ENCODE results near the gene PHLPP1.

The PHLPP1 gene

GRCh38 chr18:62987859-62988258 lies 272.5 kb downstream of the PHLPP1 start:
- DNase-seq = no peak

DNA sequence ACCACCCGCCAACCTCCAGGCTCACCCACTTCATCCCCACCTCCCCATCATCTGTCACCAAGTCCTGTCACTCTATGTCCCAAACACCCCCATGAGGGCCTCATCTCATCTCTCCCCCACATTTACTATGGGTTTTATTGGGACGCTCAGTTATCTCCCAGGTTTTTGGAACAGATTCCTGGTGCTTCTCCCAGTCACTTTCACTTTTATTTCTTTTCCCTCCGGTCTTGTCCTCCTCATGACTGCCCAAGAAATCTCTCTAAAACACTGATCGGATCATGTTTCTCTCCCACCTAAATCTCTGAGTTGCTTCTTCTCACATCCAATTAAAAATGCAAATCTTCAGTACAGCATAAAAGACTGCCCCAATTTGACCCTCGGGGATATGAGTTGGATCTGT lies 273.1 kb downstream of the PHLPP1 start:
- no peak for DNase-seq

GRCh38 chr18:62989195-62989594 lies 273.9 kb downstream of the PHLPP1 start:
- no peak for DNase-seq

DNA sequence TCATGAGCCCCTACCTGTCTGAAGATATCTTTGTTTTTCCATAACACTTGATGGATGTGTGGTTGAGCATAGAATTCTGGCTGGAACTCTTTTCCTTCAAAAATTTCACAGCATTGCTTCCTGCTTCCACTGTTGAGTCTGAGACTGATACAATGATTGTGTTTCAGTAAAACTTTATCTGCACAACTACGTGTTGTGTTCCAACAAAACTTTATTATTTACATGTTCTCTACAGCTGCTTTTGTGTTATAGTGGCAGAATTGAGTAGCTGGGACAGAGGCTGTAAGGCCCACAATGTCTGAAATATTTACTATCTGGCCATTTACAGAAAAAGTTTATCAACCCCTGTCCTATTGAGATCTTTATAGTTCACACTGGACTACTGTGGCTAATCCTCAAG lies 275.3 kb downstream of the PHLPP1 start:
- DNase-seq = no peak

- DNase-seq = no peak
Measured at GRCh38 chr18:62991389-62991788, 276.0 kb downstream of the PHLPP1 start.

DNA sequence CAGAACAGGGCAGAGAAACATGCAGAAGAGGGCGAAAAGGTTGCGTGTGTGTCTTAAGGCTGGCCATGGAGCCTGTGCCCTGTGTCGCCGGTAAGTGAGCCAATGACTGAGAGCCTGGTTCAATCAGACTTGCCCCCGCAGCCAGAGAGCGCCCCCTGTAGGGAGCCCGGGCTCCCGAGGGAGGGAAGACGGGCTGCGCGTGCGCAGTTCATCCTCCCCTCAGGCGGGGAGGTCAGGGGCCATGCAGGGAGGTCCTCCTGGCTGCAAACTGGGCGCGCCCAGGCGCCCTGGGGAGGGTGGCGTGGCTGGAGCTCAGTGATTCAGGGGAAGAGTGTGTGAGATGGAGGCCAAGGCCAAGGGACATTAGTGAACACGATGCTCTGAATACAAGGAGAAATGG lies 276.6 kb downstream of the PHLPP1 start:
- no peak for DNase-seq

DNA sequence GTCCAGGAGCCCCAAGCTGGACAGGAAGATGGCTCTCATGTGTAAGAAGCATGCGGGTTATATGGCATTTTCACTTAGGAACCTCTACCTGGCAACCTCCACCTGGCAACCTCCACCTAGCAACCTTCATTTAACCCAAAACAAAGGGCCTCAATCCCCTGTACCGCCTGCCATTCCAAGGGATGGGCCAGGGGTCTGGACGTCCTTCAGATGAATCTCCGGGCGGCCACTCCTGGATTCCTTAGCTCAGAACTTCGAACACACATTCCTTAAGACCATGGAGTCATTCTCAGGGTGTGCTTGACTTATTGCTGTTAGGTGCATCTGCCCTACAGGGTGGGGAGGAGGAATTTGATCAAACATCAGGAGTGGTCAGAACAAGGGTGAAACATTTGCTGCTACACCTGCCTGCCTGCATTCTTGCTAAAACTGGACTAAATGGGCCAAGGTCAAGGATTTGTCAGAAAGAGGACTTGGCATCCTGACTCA lies 277.6 kb downstream of the PHLPP1 start:
- DNase-seq = no peak

DNA sequence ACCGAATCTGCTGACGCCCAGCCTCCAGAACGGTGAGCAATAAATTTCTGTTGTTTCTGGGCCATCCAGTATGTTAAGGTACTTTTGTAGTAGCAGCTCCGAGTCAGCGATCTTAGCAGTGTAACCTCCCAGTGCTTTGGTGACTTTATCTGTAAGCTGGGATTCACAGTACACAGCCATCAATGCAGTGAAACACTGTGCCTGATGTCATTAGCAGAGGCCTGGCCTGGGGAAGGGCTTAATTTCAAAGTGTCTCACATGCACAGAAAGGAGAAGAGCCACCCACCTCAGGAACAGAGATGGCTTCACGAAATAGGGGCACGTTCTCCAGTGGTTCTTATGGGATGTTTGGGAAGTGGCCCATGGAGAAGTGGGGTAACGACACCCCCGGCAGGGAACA lies 281.2 kb downstream of the PHLPP1 start:
- no peak for DNase-seq

DNA sequence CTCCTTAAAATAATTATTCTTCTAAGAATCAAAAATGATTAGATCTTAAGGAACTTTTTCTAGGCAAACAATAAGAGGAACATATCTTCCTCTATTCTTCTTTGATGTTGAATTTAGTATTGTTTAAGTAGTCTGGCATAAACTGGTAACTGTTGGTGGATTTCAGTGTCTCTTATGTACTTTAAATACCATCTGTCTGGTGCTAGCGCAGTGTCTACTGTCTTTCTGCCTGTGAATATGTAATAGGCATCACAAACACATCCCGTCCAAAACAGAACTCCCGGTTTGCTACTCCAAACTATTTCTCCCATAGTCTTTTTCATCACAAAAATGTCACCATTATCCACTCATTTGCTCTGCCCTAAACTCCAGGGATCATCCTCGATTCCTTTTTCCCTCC lies 281.7 kb downstream of the PHLPP1 start:
- DNase-seq = no peak

DNA sequence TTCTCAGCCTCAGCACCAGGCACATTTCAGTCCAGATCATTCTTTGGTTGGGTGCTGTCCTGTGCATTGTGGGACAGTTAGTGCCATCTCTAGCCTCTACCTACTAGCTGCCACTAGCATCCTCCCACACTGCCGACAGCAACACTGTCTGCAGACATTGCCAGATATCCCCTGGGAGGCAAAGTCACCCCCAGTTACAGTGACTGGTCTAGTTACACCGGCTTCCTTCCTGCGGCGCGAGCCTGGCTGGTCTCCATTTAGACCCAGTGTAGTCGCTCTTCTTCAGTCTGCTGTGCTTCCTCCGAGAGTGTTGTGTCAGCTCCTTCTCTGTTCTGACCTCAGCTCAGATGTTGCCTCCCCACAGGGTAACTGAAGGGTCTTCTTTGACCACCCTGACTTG lies 283.1 kb downstream of the PHLPP1 start:
- no peak for DNase-seq

- DNase-seq = no peak
Measured at GRCh38 chr18:62999392-62999791, 284.1 kb downstream of the PHLPP1 start.

- no peak for DNase-seq
Measured at GRCh38 chr18:62999921-63000320, 284.6 kb downstream of the PHLPP1 start.

DNA sequence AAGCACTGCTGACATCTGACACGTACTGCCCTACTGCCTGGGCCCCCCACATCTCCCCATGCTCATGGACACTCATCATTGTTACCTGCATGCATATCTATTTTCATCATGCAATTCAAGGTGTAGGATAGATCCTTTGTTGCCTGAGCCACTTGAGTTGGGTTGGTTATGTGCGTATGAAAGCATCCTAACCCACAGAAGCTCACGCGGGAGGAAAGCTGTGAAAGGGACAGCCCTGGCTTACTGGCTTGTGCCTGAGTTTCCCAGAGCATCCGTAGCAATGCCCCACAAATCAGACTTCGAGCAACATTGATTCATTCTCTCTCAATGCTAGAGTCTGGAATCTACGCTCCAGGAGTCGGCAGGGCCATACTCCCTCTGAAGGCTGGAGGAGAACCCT lies 285.5 kb downstream of the PHLPP1 start:
- no peak for DNase-seq

- DNase-seq = no peak
Measured at GRCh38 chr18:63001861-63002260, 286.5 kb downstream of the PHLPP1 start.

- no peak for DNase-seq
Measured at GRCh38 chr18:63002305-63002704, 287.0 kb downstream of the PHLPP1 start.

- no peak for DNase-seq
Measured at GRCh38 chr18:63002803-63003445, 287.6 kb downstream of the PHLPP1 start.

DNA sequence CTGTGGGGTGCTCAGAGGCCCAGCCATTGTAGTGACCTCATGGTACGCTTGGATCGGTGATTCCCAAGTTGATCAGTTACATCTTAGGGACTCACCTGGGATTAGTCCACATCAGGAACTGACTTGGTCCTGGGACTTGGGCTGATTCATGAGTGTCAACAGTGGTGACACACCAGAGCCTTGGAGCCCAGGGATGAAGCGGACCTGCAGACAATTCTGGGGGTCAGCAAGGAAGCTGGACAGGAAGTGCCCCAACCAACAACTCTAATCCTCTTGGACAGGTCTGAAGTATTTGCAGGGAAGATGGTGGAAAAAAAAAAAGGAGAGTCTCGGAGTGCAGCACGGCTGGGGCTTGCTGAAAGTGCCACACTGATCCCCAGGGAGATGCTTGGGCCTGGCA lies 288.6 kb downstream of the PHLPP1 start:
- DNase-seq = no peak

- no peak for DNase-seq
Measured at GRCh38 chr18:63004466-63005089, 289.2 kb downstream of the PHLPP1 start.

DNA sequence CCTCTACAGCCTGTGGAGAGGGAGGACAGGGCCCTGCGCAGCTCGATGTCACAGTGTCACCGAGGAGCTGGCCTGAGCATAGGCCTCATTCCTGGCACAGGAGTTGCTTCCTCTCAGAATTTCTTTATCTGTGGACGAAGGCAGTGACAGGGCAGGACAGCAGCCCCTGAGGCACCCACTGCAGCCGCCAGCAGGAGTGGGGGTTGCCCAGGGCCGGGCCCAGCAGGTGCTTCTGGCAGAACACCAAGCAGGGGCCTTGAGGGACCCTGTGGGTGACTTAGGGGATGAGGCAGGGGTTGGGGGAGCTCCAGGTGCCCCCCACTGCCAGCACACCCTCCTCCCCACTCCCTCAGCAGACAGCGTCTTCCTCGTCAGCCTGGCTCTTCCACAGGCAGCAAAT lies 290.0 kb downstream of the PHLPP1 start:
- DNase-seq = no peak

DNA sequence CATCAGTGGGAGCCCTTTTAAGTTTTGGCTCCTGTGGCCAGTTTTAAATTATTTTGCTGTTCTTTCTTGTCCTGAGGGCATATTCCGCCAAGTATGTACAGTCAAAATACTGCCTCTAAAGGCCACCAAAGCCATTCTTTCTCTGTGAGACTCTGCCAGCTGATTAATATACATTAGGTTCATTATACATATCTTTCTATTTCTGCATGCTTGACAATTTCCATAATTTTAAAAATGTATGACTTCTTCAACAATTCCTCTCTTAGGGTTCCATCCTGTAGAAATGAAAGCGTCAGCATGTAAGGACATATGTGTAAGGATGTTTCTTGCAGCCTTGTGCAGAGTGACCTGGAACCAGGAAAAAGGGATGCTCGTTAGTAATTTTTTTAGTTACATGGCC lies 291.9 kb downstream of the PHLPP1 start:
- DNase-seq = no peak

DNA sequence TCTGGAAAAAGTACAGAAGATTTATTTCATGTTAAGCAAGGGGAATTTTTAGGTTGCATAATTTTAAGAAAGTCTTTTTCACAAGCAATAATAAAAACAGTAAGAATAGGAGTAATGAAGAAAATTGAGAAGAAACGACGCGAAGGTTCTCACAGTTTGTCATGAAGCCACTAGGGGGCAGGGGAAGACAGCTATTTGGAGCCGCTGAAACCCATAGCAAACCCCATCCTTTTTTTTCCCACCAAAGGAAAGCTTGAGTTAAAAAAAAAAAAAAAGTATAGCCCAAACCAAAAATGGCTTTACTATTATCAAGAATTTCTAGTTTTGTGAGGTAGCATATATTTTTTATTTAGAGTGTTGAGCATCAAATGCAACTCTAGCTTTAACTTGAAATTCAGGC lies 300.9 kb downstream of the PHLPP1 start:
- peak in 4 of 5 donors; percentile 25 to 50 (median 37) for DNase-seq

DNA sequence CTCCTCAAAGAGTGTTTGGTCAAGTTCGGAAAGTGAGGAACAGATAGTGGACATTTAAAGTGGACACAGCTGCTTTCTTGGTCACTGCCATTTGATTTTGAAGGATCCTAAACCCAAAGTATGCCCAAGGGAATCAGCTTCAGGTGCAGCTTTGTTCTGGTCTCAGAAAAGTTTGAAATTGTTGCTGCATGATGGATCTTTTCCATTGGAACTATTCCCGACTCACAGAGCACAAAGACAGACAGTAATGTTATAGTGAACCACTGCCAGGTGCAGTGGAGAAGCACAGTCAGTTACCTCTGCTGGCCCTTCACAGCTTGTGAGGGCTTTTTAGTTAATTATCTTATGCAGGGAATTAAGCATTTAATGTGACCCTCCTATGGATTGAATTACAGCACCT lies 301.7 kb downstream of the PHLPP1 start:
- no peak for DNase-seq

DNA sequence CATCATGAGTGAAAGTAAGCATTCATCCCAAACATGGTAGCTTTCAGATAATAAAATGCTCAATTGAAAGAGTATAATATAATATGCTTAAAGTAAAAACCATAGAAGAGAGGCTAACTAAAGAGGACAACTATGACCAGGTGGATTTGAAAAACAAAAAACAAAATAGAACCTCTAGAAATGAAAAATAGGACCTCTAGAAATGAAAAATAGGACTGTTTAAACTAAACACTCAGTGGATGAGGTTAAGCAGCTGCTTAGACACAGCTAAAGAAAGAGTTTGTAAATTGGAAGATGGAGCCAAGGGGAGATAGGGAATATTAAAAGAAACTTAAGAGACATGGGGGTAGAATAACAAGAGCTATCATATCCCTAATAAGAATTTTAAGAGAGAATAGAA lies 302.6 kb downstream of the PHLPP1 start:
- no peak for DNase-seq

DNA sequence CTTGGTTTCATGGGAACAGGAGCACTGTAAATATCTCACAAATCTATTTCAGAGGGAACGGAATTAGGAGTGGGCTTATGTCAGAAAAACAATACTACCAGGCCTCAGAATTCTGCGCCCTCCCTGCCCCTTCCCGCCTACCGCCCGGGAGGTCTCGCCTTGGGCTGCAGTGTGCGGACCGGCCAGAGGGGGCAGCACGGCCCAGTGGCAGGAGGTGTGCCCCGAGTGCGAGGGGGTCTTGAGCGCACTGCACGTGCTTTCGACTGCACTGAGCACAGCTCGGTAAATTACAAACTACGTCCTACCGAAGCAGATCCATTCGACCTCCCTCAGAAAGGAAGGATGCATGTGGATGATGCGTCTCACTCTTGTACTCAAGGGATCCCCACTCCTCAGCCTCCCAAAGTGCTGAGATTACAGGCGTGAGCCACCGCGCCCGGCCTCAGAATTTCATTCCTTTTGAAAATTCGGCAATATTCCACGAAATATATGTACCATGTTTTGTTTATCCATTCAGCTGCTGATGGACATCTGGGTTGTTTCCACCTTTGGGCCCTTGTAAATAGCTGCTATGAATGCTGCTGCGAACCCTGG lies 307.2 kb downstream of the PHLPP1 start:
- DNase-seq = no peak
